Thoracic aorta (tissue), 2 donors: ENCODE data around the gene FYCO1. TPM values are rescaled to one million over a fixed set of nuclear protein-coding genes. Genes with fewer than 3 reads are reported as not detected.

Source experiments
- ATAC-seq: fragments of 150-250 bp; one replicate; pipeline ENCODE4 v1.8.0; 2017; ENCODE audit warnings: low read depth; ENCODE audit not compliant: insufficient number of reproducible peaks, low FRiP score
- DNase-seq: peaks from one replicate; pipeline ENCODE4 v3.0.0-alpha.2; 2020; ENCODE audit warnings: low spot score
- H3K27ac ChIP-seq, 2 donors: fragments of 200-600 bp; sonication (generic); 1 replicate in 1 of 2; 2 replicates in 1 of 2; pipeline ENCODE4 v1.5.1; 2016; ENCODE audit warnings: mild to moderate bottlenecking in 2 of 2, moderate library complexity in 2 of 2
- H3K27me3 ChIP-seq: fragments of 200-600 bp; sonication (generic); replicated peaks from 2 replicates; pipeline ENCODE4 v1.6.0; 2016; ENCODE audit warnings: mild to moderate bottlenecking; ENCODE audit not compliant: insufficient read depth
- H3K36me3 ChIP-seq: fragments of 200-600 bp; sonication (generic); one replicate; pipeline ENCODE4 v1.5.1; 2016
- H3K4me1 ChIP-seq, 2 donors: fragments of 200-600 bp; sonication (generic); 1 replicate in 1 of 2; 2 replicates in 1 of 2; pipeline versions ENCODE4 v1.5.1 to v1.6.0; 2016; ENCODE audit warnings: low read depth in 2 of 2, mild to moderate bottlenecking in 1 of 2; ENCODE audit not compliant: control insufficient read depth in 1 of 2
- H3K4me3 ChIP-seq: fragments of 200-600 bp; sonication (generic); 2 replicates; pipeline ENCODE4 v1.5.1; 2016; ENCODE audit warnings: mild to moderate bottlenecking
- H3K9me3 ChIP-seq: fragments of 200-600 bp; sonication (generic); 2 replicates; pipeline ENCODE4 v1.5.1; 2016
- CTCF ChIP-seq: fragments of 200-600 bp; sonication (generic); IDR thresholded peaks from one replicate; pipeline ENCODE4 v1.5.1; 2019; ENCODE audit warnings: antibody characterized with exemption
- total RNA-seq, 2 donors: library from RNA; depleted of rRNA; stranded (reverse); fragments of >200 nt; gene quantifications; one replicate each; pipeline versions ENCODE4 v1.1.0 to v1.2.3, GENCODE V29; 2016

The FYCO1 gene
- total RNA-seq, 2 donors from 2014 or later, result 70.4 to 86.1 TPM

- TF ChIP-seq CTCF, result no peak
- H3K27ac ChIP-seq, result peak overlapping the region; percentile 99 to 100
- no peaks in the 10 kb centered on the region for H3K27me3 ChIP-seq
- no peaks in the 10 kb centered on the region for H3K9me3 ChIP-seq
- ATAC-seq (peak; percentile 61), DNase-seq (no peak)
- H3K4me3 ChIP-seq, result peak overlapping the region; percentile 9
- no peaks in the 10 kb centered on the region for H3K36me3 ChIP-seq
- H3K4me1 ChIP-seq, result peaks cover 65 to 75% of the 10 kb centered on the region in 2 donors
Measured at GRCh38 chr3:45992133-45992729, 3.4 kb downstream of the FYCO1 start.

GRCh38 chr3:45991341-45991740, 4.3 kb downstream of the FYCO1 start:
- TF ChIP-seq CTCF, result no peak
- ATAC-seq, result no peak

GRCh38 chr3:45990181-45990580, 5.4 kb downstream of the FYCO1 start:
- TF ChIP-seq CTCF, result no peak
- Histone ChIP-seq H3K4me1 (peaks cover 82 to 95% of the 10 kb centered on the region in 2 donors), H3K27me3 (no peaks in the 10 kb centered on the region), H3K4me3 (no peak overlapping the region), H3K27ac (peak overlapping the region; percentile 99 to 100), H3K36me3 (no peaks in the 10 kb centered on the region), H3K9me3 (no peaks in the 10 kb centered on the region)
- no peak for ATAC-seq
- no peak for DNase-seq

More at GRCh38 chr3:45991341-45991740, 4.3 kb downstream of the FYCO1 start:
- DNase-seq, result no peak
- no peaks in the 10 kb centered on the region for H3K27me3 ChIP-seq
- peak overlapping the region; percentile 99 to 100 for H3K27ac ChIP-seq
- no peaks in the 10 kb centered on the region for H3K9me3 ChIP-seq
- no peaks in the 10 kb centered on the region for H3K36me3 ChIP-seq
- no peak overlapping the region for H3K4me3 ChIP-seq
- peaks cover 74 to 84% of the 10 kb centered on the region in 2 donors for H3K4me1 ChIP-seq

GRCh38 chr3:45988804-45989203, 6.8 kb downstream of the FYCO1 start:
- H3K27ac ChIP-seq, result peak overlapping the region; percentile 99 to 100
- no peak for DNase-seq
- no peaks in the 10 kb centered on the region for H3K36me3 ChIP-seq
- peaks cover 88 to 100% of the 10 kb centered on the region in 2 donors for H3K4me1 ChIP-seq
- ATAC-seq, result no peak
- no peaks in the 10 kb centered on the region for H3K27me3 ChIP-seq
- TF ChIP-seq CTCF, result no peak
- H3K9me3 ChIP-seq, result no peaks in the 10 kb centered on the region
- H3K4me3 ChIP-seq, result no peak overlapping the region

GRCh38 chr3:45988362-45988761, 7.3 kb downstream of the FYCO1 start:
- DNase-seq (no peak), ATAC-seq (no peak)
- no peaks in the 10 kb centered on the region for H3K36me3 ChIP-seq
- peaks cover 88 to 100% of the 10 kb centered on the region in 2 donors for H3K4me1 ChIP-seq
- no peak for TF ChIP-seq CTCF
- H3K9me3 ChIP-seq, result no peaks in the 10 kb centered on the region
- peak overlapping the region; percentile 99 to 100 for H3K27ac ChIP-seq
- no peaks in the 10 kb centered on the region for H3K27me3 ChIP-seq
- no peak overlapping the region for H3K4me3 ChIP-seq
